Skin epidermis (tissue), 12 donors: ENCODE data around the gene SARNP.

ENCODE experiments used
- H3K27ac ChIP-seq, 21 experiments: fragments of 200-600 bp; sonication (generic) in 11 of 21; one replicate each; pipeline ENCODE4 v1.5.0; 2020; ENCODE audit warnings: mild to moderate bottlenecking in 3 of 21, inconsistent platforms in 2 of 21, moderate library complexity in 2 of 21
- H3K4me3 ChIP-seq, 7 experiments: fragments of 200-600 bp; sonication (generic) in 2 of 7; one replicate each; pipeline ENCODE4 v1.5.0; 2020; ENCODE audit warnings: inconsistent platforms in 2 of 7, mild to moderate bottlenecking in 2 of 7, moderate library complexity in 1 of 7

SARNP gene

DNA sequence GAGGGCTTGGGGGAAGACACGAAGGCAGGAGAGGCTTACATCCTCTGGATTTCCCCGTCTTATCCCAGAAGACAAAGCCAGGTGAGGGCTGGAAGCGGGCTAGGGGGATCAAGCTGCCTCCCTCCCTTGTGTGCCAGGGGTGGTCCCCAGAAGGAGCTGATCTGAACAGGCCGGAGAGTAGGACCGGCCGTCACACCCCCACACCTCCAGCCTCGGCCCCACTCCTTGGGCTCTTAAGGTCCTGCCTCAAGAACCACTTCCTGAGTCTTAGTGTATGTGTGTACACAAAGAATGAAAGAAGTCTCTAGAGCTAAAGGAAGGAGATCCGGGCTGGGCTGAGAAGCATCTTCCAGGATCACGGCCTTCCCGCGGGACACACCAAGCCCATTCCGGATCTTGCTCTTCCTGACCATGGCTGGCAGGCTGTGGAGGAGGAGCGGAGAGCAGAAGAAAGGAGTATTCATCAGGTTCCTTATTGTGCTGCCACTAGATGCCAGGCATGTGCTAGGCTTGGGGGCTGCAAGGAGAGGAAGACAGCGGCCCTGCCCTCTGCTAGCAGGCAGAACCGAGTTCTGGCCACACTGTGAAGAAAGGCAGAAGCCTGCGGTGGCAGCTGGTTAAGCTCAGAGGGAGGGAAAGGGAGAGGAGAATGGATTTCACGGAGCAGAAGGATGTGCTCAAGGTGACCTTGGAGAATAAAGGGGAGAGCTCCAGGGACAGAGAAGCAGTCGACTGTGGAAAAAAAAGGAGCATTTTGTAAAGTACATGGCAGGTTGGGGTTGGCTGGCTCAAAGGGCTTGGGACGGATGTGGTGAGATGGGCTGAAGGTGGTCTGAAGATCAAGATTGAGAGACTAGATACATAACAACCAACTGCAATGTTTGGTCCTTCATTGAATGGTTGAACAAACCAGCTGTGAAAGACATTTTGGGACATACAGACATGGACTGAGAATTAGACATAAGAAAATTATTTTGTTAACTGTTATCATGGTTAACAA is 87.4 kb downstream of the SARNP start:
- H3K27ac ChIP-seq = peak overlapping the region; percentile 87 to 100 (median 98)
- peak overlapping the region; percentile 68 to 92 (median 78) for H3K4me3 ChIP-seq

DNA sequence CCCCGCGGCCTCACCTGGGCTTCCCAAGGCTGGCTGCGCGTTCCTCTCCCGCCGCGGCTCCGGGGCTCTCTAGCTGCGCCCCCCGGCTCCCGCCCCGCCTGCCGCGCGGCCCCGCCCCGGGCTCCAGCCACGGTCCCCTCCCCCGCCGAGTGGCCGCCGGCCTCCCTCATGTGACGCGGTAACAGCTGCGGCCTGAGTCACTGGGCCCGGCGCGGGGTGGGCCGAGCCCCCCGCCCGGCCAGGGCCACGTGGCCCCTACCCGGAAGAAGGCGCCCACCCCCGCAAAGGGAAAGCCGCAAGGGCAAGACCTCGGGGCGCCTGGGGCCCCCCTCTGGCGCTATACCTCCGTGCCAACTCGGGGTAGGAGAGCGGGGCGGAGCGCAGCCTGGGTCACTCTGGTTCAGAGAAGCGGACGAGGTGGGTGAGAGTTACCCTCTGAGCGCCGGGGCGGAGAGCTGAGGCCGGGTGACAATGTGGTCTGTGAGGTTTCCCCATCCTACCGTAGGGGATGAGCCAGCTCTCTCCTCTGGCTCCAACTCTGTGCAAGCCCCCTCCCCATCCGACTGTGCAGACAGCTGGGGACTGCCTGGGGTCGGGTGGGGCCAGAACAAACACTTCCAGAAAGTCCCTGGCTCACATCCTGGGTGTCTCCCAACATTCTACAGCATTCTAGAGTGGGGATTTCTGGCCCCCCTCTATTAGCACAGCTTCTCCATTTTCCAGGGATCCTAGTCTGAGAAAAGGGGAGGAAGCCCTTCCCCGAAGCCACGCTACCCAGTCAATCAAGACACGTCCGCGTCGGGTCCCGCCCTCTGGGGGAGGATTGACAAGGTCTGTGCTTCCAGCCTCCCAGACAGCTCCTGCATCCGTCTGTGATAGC is 88.3 kb downstream of the SARNP start, which contains the start of gene CD63:
Gene CD63, minus strand, starts transcription at position 71 of the 880 bp plus-strand sequence. CDS start 668 bp downstream, outside the sequence.
- Histone ChIP-seq H3K4me3 (peak within 1 kb of the TSS; percentile 68 to 92 (median 78)), H3K27ac (peak within 1 kb of the TSS; percentile 87 to 100 (median 98))

DNA sequence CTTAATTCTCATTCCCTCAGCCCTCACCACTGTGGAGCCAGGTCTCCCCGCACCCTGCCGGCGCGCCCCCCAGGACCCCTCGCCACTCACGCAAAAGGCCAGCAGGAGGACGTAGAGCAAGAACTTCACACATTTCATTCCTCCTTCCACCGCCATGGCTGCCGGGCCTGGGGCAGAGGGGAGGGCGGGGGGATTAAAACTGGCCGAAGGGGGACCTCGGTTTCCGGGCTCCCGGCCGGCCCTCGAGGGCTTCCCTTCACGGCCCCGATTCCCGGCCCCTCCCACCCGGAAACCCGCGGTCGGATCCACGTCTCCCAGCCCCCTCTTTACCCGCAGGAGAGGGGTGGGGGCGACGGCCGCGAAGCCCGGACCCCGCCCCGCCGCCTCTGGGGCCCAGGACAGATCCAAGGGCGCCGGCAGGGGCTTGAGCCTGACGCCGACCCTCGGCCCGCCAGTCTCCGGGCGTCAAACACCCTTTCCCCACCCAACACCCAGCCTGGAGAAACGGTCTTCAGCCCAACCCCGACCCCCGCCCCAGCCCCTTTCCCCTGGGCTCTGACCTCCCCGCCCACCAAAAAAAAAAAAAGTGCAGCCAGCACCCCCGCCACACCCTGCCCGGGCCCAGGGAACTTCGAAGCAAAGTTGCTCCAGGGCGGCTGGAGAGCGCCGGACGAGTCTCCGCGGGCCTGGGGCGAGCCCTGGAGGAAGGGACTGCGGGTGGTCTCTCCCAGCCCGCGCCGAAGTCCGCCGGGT is 89.2 kb downstream of the SARNP start:
- peak overlapping the region; percentile 68 to 92 (median 78) for H3K4me3 ChIP-seq
- H3K27ac ChIP-seq = peak overlapping the region; percentile 87 to 100 (median 98)

DNA sequence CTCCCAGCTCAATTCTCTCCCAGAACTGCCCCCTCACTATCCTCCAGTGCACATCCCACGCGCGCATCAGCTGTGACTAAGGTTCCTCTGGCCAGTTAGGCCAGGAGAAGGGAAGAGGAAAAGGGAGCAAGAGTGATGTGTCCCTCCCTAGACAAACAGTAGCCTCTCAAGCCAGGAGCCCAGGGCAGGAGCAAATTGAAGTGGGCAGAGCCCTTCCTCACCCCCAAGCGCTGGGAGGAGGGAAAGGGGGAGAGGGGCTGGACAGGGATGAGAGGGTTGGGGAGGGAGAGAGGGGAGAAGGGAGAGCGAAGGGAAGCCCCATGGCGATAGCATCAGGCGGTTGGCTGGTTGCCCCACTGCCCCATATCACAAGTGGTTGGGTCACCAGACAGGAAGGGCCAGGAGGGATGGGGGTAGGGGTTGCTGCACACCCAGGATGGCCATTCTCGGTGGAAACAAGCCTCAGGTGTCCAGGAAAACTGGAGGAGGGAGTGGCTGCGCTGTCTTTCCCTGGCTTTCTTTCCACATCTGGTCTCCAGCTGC is 89.8 kb downstream of the SARNP start:
- Histone ChIP-seq H3K27ac (peak overlapping the region; percentile 87 to 100 (median 98)), H3K4me3 (peak overlapping the region; percentile 68 to 92 (median 78))

DNA sequence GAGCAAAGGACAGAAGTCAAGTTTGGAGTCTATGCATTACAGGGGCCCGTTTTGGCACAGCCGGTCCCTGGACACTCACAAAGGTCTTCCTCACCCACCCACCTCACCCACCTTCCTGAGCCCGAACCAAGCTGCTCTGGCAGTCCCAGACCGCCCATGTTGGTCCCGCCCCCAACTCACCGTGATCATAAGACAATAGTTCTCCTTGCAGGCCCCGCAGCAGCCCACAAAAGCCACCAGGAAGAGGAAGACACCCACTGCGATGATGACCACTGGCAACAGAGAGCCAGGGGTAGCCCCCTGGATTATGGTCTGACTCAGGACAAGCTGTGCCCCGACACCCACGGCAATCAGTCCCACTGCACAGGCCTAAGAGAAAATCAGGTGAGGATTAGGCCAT is 90.6 kb downstream of the SARNP start:
- Histone ChIP-seq H3K4me3 (peak overlapping the region; percentile 68 to 92 (median 78)), H3K27ac (peak overlapping the region in 19 of 21 experiments; percentile 14 to 100 (median 98))

DNA sequence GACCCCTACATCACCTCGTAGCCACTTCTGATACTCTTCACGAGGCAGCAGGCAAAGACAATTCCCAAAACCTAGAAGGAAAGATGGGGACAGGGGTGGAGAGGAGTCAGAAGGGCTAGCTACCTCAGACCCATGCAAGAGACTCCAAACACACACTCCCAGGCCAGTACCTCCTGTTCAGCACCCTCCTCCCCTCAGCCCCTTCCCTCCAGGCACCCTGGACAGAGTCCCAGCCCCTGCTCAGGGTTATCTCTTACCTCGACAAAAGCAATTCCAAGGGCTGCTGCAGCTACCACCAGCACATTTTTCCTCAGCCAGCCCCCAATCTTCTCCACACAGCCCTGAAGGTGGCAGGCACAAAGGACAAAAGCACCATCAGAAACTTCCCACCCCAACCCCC is 92.0 kb downstream of the SARNP start:
- H3K27ac ChIP-seq = peak overlapping the region in 1 of 21 experiments; percentile 12
- no peak overlapping the region for H3K4me3 ChIP-seq

DNA sequence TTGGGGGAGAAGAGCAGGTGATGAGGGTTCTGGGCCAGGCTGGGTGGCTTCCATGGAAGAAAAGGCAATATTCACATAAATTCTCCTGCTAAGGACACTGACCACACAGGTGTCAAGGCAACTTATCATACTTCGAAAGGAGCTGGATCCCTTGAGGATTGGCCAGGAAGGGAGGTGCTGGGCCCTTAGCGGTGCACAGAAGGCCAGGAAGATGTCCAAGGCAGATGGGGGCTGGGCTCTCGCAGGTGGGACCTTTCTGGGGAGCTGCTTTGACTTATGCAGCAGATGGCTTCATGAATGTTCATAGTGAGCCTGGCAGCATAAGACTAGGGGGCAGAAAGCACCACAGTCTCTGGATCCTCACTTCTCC is 92.6 kb downstream of the SARNP start:
- H3K27ac ChIP-seq = peak overlapping the region in 1 of 21 experiments; percentile 29

DNA sequence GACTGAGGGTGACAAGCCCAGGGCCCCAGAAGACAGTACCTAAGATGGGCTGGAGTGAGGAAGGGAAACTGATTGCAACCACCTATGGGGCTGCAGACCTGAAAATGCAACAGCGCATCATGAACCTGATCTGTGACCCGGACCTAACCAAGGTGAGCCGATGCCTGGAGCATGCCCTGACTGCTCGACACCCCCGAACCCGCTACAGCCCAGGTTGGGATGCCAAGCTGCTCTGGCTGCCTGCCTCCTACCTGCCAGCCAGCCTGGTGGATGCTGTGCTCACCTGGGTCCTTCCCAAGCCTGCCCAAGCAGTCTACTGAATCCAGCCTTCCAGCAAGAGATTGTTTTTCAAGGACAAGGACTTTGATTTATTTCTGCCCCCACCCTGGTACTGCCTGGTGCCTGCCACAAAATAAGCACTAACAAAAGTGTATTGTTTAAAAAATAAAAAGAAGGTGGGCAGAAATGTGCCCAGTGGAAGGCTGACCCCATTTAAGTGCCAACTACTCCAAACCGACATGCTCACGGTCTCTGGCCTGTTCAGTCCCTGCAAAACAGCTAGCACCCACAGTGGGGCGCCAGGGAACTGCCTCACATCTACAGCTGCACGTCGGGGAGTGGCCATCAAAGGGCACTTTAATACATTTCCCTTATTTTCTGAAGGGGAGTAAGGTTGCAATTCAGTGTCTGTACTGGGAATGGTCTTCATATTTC is 93.1 kb downstream of the SARNP start:
- no peak overlapping the region for H3K4me3 ChIP-seq
- H3K27ac ChIP-seq = peak overlapping the region in 2 of 21 experiments; percentile 11 to 29

More for the DNA sequence above, 92.6 kb downstream of the SARNP start:
- no peak overlapping the region for H3K4me3 ChIP-seq

DNA sequence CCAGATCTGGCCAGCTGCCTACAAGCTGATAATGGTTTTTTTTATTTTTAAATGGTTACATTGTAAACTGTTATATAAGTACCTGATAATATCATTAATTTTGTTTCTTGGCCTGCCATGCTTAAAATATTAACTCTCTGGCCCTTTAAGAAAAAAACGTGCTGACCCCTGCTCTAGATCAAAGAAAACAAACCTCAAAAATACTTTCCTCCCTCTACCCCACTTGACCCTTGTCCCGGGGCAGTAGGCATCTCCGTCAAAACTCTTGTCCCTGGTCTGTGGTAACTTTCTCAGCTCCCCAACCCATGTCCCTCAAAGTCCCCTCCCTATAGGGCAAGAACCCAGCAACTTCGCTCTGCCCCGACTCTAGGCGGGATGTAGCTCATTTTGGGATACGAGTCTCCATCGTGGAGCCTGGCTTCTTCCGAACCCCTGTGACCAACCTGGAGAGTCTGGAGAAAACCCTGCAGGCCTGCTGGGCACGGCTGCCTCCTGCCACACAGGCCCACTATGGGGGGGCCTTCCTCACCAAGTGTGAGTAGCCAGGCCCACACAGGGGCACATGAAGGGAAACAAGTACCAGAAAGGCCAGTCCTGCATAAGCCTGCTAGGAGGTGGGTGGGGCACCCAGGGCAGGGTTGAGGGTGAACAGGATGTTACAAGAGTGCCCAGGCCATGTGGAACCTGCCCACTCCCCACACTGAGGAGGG is 93.9 kb downstream of the SARNP start:
- peak overlapping the region in 2 of 21 experiments; percentile 11 to 27 for H3K27ac ChIP-seq
- no peak overlapping the region for H3K4me3 ChIP-seq

DNA sequence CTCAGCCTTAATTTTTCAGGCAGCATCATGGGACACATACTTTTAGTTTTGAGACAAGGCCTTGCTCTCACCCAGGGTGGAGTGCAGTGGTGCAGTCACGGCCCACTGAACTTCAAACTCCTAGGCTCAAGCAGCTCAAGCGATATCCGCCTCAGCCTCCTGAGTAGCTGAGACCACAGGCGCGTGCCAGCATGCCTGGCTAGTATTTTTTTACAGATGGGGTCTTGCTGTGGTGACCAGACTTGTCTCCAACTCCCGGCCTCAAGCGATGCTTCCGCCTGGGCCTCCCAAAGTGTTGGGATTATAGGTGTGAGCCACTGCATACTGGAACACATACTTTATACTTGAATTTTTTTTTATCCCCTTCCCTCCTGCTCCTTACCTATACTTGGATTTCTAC is 94.6 kb downstream of the SARNP start:
- Histone ChIP-seq H3K27ac (no peak overlapping the region), H3K4me3 (no peak overlapping the region)

DNA sequence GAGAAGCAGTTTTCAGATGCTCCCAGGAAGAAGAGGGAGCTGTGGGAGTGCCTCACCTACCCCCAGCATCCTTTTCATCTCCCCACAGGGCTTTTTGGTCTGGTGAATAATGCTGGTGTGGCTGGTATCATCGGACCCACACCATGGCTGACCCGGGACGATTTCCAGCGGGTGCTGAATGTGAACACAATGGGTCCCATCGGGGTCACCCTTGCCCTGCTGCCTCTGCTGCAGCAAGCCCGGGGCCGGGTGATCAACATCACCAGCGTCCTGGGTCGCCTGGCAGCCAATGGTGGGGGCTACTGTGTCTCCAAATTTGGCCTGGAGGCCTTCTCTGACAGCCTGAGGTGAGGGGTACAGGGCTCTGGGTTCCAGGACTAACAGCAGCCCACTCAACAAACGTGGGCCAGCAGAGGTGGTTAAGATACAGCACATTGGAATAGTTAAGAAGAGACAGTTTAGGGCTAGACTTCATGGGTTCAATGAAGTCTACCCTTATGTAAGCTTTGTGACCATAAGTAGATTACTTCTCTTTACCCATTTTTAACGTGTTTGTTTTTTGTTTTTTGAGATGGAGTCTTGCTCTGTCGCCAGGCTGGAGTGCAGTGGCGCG is 95.8 kb downstream of the SARNP start:
- Histone ChIP-seq H3K27ac (peak overlapping the region in 15 of 21 experiments; percentile 1 to 86 (median 42)), H3K4me3 (peak overlapping the region in 1 of 7 experiments; percentile 1)

DNA sequence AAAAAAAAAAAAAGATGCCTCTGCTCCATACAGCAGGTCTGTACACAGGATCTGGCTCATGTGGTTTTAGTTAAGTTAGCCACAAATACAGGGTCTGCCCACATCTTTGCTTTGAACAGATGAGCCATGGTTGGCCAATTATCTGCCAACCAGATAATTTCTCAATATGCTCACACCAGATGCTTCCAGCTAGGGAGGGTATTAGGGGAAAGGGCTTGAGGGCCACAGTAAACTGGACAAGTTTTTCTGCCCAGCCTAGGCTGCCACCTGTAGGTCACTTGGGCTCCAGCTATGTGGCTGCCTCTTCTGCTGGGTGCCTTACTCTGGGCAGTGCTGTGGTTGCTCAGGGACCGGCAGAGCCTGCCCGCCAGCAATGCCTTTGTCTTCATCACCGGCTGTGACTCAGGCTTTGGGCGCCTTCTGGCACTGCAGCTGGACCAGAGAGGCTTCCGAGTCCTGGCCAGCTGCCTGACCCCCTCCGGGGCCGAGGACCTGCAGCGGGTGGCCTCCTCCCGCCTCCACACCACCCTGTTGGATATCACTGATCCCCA is 96.6 kb downstream of the SARNP start:
- Histone ChIP-seq H3K4me3 (peak overlapping the region in 1 of 7 experiments; percentile 1), H3K27ac (peak overlapping the region in 17 of 21 experiments; percentile 2 to 91 (median 37))

DNA sequence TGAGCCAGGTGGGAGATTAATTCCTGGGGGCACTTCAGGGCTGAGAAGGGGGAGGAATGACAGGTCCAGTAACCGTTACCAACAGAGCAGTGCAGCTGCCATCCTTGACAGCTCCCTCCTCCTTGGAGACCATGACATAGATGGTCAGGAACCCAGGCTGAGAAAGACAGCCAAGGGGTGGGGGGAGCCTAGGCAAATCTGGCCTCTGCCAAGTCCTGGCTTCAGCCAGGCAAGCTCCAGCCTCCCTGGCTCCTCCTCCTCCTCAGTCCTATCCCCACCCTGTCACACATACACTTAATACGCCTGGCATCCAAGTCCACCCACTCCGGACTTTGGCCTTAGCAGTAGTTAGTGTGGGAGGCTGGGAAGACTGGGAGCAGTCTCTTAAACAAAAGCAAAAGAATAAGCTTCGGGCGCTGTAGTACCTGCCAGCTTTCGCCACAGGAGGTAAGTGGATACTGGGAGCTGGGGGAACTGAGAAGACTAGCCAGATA is 97.4 kb downstream of the SARNP start, which contains the start of gene RDH5:
Gene RDH5, plus strand, starts transcription at position 323 of the 494 bp plus-strand sequence. CDS start 792 bp downstream, outside the sequence.
- peak within 1 kb of the TSS in 1 of 7 experiments; percentile 1 for H3K4me3 ChIP-seq
- H3K27ac ChIP-seq = peak within 1 kb of the TSS in 20 of 21 experiments; percentile 5 to 95 (median 61)

DNA sequence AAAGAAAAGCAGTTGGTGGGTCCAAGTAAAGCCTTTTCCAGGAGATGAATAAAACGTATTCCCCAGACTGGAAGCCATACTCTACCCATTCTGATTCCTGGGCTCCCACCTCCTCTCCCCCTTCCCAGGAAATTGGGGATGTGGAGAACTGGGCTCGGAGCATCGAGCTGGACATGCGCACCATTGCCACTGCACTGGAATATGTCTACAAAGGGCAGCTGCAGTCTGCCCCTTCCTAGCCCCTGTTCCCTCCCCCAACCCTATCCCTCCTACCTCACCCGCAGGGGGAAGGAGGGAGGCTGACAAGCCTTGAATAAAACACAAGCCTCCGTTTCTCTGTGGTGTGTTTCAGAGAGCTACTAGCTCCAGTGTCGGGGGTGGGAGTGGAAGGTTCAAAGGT is 98.2 kb downstream of the SARNP start:
- Histone ChIP-seq H3K27ac (peak overlapping the region in 16 of 21 experiments; percentile 4 to 95 (median 68)), H3K4me3 (no peak overlapping the region)

DNA sequence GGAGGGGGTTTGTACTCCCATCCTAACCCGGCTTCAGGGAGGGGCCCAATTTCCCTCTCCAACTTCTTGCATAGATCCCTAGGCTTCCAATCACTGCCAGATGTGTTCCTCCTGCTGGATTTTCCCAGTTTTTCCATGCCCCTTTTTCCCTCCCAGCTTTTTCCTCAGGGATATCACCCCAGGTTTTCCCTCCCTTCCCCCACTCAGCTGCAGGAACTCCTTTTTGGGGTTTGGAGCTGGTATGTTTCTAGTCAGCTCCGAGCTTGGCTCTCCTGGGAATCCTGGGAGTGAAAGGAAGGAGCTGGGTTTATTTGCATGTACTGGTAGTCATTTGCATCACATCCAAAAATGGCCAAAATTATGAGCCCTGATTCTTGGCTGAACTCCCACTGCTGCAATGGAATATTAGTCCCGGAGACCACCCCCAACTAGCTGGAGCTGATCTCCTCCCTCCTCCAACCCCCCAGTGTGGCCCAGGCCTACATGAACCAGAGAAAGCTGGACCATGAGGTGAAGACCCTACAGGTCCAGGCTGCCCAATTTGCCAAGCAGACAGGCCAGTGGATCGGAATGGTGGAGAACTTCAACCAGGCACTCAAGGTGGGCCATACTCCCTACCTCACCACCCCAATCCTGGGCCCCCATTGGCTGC is 98.8 kb downstream of the SARNP start:
- peak overlapping the region in 17 of 21 experiments; percentile 35 to 95 (median 86) for H3K27ac ChIP-seq
- H3K4me3 ChIP-seq = no peak overlapping the region

DNA sequence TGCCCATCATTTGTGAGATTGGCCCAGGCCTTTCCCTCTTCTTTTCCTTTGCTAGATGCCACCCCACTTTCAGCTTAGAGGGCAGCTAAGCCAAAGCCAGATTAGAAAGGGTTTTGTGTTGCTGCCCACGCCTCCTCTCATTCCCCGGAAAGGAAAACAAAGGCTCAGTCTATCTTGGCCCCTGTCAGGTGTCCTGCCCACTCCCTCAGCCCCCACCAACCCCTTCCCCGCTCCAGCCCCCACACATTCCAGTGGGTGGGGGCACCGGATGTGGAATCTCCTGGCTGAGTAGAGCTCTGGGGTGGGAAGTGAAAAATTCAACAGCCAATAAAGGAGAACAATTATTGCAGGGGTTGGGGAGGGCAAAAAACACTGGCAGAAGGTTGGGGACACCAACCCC is 99.5 kb downstream of the SARNP start:
- H3K4me3 ChIP-seq = no peak overlapping the region

More for the DNA sequence above, 99.5 kb downstream of the SARNP start:
- H3K27ac ChIP-seq = peak overlapping the region in 17 of 21 experiments; percentile 24 to 96 (median 88)
